T1000 (cell line): ENCODE results near the gene AP3D1.

Source experiments
- DNase-seq: peaks from one replicate; lab custom pipeline; 2025; ENCODE audit warnings: mixed read lengths; lab: John Stamatoyannopoulos, UW

AP3D1 gene

DNA sequence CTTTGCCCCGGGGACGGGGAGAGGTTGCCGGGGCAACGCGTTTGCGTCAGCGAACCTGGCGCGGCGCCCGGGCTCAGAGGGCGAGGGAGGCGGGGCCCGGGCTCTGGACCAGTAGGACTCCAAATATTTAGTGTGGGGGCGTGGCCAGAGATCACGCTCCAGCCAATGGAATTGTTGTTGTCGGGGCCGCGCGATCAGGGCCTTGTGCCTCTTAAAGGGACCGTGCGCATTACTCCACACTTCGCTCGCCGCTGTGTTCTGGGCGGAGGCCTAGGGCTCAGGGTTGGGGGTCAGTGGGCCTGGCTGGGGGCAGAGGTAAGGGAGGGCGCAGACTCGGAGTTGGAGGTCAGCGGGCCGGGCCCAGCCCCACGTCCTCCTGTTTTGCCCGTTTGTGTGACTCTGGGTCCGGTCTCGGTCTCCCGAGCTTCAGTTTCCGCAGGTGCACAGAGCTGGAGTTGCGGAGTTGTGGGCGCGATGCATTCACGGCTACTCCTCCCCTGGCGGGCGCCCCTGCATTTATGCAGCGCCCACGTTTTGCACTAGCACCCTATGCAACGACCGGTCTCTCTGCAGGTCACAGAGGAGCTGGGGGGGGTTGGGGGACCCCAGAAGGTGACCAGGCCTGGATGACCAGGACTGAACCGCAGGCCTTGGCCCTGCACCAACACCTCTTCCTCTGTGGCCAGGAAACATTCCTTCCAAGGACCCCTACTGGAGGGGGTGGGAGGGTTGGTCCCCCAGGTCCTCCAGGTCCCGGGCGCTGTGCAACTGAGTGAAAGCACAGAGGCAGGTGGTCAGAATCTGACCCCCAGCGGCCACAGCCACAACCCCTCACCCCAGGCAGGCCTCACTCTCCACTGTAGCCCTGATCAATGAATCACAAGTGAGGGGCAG is 89.6 kb downstream of the AP3D1 start:
- DNase-seq: peak; percentile 99

- peak; percentile 85 for DNase-seq
Observed at GRCh38 chr19:2060884-2061494, 90.4 kb downstream of the AP3D1 start.

DNA sequence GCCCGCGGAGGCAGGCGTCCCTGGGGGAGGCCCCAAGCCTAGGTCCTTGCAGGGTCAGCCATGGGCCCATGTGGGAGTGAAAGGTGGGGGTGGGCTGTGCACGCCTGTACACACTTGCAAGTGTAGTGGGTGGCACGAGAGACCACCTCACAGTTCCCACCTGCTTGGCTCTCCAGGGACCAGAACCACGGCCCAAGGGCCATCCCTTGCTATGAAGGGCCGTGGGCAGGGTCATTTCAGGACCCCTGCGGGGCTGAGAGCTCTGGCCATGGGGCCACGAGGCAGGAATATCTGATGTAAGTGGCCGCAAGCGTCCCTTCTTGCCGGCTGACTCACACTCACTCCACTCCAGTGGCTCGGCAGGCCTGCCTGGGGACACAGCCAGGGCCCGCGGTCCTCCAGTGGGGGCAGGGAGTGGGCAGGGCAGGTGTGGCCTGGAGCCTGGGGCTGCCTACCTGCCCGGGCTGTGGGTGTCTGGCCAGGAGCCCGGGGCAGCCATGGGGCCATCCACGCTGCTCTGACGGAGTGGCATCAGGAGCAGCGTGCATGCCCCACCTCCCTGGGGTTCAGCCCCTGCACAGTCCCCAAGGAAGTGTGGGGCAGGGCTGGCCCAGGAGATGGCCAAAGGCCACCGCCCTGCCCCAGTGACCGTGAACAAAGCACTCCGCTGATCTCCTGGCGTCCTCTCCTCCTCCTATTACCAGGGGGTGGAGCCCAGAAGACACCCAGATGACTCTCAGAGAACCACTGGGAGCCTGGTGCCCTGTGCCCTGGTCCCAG is 91.8 kb downstream of the AP3D1 start:
- no peak for DNase-seq

DNA sequence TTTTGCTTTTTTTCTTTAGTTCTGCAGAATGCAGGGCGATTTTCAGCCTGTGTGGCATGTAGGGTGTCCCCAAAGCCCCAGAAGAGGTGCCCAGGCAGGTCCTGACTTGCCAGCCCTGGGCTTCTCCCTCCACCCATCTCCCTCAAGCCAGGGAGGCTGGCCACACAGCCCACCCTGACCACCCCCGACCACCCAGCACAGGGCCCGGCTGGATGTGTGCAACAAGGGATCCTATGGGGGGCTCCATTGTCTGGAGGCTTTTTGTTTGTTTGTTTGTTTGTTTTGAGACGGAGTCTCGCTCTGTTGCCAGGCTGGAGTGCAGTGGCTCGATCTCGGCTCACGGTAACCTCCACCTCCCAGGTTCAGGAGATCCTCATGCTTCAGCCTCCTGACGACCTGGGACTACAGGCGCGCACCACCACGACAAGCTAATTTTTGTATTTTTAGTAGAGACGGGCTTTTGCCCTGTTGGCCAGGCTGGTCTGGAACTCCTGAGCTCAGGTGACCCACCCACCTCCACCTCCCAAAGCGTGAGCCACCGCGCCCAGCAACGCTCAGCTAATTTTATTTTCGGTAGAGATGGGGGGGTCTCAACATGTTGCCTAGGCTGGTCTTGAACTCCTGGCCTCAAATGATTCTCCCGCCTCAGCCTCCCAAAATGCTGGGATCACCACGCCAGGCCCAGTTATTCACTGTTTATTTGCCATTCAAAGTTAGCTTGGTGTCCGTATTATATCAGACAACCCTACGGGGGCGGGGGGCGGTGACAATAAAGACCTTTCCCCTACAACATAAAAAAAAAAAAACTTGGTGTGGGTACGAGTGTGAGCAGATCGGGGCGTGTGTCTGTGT is 92.6 kb downstream of the AP3D1 start:
- DNase-seq: no peak

- no peak for DNase-seq
Observed at GRCh38 chr19:2057484-2058469, 93.6 kb downstream of the AP3D1 start.

DNA sequence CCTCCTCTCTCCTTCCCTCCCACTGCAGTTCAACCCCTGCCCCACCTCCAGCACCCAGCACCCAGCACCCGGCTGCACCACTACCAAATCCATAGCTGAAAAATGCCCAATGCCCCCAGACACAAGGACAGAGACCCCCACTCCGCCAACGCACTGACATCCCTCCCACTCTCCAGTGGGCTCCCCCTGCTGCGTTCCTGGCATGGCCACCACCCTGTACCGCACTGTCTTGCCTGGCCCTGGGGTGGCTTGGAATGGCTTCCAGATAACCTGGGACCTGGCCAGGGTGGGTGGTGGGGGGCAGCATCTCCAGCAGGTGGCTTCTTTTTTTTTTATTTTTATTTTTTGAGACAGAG is 94.6 kb downstream of the AP3D1 start:
- DNase-seq: no peak

DNA sequence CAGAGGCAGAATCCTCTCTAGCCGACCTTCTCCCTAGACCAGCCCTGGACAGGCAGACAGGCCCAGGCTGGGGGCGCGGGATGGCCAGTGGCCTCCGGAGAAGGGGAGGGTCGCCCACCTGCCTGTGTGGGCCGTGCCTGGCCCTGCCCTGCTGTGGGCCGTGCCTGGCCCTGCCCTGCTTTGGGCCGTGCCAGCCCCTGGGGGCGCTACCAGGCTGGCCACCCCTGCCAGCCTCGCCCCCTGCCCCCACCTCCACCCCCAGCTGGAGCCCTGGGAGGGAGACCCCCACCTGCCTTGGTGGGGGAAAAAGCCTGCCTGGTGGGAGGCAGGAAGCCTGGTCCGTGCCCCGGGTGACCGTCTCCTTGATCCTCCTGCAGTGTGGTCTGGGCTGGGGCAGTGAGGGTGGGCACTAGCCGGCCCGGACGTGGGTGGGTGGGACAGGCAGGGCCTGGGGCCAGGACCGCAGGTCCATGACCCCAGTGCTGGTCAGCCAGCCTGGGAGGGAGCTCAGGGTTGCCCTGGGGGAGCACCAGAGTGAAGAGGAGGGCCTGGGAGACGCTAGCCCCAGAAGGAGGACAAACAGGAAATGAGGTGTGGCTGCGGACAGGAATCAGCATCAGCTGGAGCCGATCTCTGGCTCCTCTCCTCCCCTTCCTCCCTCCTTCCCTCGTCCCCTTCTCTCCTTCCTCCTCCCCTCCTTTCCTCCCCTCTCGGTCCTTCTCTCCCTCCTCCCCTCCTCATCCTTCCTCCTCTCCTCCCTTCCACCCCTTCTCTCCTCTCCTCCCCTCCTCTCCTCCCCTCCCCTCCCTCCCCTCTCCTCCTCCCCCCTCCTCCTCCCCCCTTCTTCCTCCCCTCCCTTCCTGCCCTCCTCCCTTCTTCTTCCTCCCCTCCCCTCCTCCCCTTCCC is 95.2 kb downstream of the AP3D1 start:
- DNase-seq: no peak

GRCh38 chr19:2054763-2055162 is 96.6 kb downstream of the AP3D1 start:
- no peak for DNase-seq

DNA sequence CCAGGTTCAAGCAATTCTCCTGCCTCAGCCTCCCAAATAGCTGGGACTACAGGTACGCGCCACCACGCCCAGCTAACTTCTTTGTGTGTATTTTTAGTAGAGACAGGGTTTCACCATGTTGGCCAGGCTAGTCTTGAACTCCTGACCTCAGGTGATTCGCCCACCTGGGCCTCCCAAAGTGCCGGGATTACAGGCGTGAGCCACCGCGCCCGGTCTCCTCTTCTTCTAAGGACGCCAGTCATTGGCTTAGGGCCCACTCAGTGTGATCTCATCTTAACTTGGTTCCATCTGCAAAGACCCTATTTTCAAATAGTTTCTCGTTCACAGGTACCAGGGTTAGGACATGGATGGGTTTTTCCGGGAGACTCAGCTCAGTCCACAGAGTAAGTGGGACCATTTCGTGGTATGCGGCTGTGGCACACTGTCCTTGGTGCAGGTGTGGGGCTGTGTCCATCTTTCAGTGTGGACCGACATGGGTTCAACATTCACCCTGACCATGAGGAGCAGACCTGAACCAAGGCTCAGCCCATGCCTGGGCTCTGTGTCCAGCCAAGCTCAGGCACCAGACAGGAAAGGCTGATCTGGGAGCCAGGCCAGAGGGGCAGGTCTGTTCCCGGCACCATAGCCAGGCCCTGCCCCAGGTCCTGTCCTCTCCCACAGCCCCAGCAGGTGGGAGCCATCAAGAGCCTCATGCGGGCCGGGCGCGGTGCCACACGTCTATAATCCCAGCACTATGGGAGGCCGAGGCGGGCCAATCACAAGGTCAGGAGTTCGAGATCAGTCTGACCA is 97.6 kb downstream of the AP3D1 start:
- DNase-seq: no peak

DNA sequence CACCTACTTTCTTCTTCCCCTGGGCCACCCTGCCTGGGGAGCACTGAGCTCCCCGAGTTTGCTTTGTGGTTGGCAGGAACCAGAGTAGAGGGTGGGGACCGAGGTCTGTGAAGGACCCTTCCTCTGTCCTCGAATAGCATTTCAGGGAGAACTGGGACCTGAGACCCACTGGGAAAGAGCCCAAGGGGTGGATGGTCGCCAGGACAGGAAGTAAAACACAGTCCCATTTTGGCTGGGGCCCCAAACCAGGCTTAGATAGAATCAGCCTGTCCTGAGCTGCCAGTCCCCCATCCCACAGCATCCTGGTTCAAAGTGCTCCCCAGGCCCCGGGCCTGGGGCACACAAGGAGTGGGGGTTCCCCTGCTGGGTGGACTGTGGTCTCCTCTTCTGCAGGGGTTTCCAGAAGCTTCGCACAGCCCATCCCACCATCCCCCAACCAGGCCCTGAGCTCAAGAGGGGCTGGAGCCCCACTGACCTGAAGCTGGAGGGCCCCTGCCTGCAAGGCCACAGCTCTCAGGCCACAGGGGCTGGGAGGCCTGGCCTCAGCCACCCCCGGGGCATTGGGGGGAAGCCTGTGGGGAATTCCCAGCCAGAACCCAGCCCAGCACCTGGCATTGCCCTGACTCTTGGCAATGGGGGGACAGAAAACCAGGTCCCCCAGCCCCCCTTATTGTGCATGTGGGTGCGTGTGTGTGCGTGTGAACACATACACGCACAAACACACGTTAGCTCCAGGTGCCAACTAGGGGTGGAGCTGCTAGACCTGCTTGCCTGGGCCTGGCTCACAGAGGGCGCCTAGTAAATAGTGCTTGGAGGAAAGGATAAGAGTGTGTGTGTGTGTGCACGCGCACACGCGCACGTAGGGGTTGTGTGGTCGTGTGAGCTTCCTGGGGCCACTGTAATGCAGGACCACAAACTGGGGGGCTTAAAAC is 99.3 kb downstream of the AP3D1 start:
- DNase-seq: no peak

DNA sequence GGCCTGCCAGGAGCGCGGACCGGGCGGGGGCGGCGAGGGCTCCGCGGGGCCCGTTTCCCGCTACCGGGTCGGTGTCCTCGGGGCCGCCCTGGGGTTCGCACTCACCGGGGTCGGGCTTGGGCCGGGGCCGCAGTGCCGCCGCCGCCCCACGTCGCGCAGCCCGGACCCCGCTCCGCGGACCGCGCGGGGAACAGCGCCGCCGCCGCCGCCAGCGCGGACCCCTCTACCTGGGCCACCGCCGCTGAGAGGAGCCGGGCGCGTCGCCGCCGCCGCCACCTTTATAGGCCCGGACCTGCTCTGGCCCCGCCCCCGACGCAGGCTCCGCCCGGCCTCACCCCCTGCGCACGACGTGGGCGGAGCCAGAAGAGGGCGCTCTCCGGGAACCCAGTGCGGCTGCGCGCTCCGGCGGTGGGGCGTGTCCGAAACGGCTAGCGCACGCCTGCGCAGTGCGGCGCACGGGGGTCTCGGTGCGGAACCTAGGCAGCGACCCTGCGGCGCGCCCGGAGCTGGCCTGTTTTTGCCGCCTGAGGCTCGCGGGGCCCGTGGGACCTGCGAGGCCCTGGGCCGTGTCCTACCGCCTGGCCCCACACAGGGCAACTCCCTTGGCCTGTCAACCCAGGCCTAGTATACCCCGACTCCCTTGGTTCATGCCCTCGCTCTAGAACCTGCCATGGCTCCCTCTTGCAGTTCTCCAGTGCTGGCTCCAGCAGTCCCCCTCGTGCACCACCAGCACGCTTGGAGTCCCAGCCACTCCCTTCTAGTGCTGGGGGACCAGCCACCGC is 100.2 kb downstream of the AP3D1 start, which contains the start of gene MKNK2:
TSS of gene MKNK2 (minus strand) at position 254 of the 782 bp plus-strand sequence. CDS start 393 bp downstream, outside the sequence.
- DNase-seq: peak; percentile 90
